Measurements from ENCODE around the gene ZNF780A. TPM values are rescaled to one million over a fixed set of nuclear protein-coding genes. Genes with fewer than 3 reads are reported as not detected.

The ZNF780A gene
- total and polyA plus RNA-seq, 2 of the 8 experiments (the other 6 are each of a cell fraction or from before 2014, with no cell fraction given) = 3.5 to 12.0 TPM

GRCh38 chr19:40055832-40056504 is 34.8 kb downstream of the ZNF780A start, which contains the start of gene ZNF780B (continued):
- no peak for TF ChIP-seq CHD7 (IDR thresholded peaks at IDR 0.05; ENCODE audit: insufficient replicate concordance, low read length)
- no peak for TF ChIP-seq SP2 (IDR thresholded peaks at IDR 0.05; ENCODE audit: low read length)
- TF ChIP-seq CTCF (IDR thresholded peaks at IDR 0.05; ENCODE audit: control extremely low read depth in 1 of 3, insufficient read depth in 1 of 3, low read depth in 1 of 3, low read length in 3 of 3) = no peak
- TF ChIP-seq BRCA1 (IDR thresholded peaks at IDR 0.05; ENCODE audit: low read depth, low read length) = no peak
- no peak for TF ChIP-seq CBX8 (IDR thresholded peaks at IDR 0.05; ENCODE audit: borderline replicate concordance, low read depth, low read length)
- TF ChIP-seq HDAC2 (IDR thresholded peaks at IDR 0.05; ENCODE audit: borderline replicate concordance in 1 of 2, low read depth in 2 of 2, low read length in 2 of 2) = peak in 1 of 2 experiments; percentile 56; a peak in 1 of 4 replicates
- no peak for TF ChIP-seq YY1 (IDR thresholded peaks at IDR 0.05; ENCODE audit: low read depth, low read length)
- no peak for TF ChIP-seq TBP (IDR thresholded peaks at IDR 0.05; ENCODE audit: low read depth, low read length)

All from H1 (cell line).